GM23248 (cell line): ENCODE results near the gene RNF114.

Experiments
- EZH2 ChIP-seq: fragments of 200-600 bp; sonication (generic); IDR thresholded peaks from 2 replicates; pipeline ENCODE4 v1.6.1; 2018; ENCODE audit warnings: antibody characterized with exemption, mild to moderate bottlenecking; ENCODE audit not compliant: insufficient read depth, poor library complexity, severe bottlenecking
- EZH2phosphoT487 ChIP-seq: fragments of 200-600 bp; sonication (generic); IDR thresholded peaks from 2 replicates; pipeline ENCODE4 v1.6.1; 2018; ENCODE audit warnings: antibody characterized with exemption, moderate library complexity, mild to moderate bottlenecking, low read depth; ENCODE audit not compliant: insufficient read depth

DNA sequence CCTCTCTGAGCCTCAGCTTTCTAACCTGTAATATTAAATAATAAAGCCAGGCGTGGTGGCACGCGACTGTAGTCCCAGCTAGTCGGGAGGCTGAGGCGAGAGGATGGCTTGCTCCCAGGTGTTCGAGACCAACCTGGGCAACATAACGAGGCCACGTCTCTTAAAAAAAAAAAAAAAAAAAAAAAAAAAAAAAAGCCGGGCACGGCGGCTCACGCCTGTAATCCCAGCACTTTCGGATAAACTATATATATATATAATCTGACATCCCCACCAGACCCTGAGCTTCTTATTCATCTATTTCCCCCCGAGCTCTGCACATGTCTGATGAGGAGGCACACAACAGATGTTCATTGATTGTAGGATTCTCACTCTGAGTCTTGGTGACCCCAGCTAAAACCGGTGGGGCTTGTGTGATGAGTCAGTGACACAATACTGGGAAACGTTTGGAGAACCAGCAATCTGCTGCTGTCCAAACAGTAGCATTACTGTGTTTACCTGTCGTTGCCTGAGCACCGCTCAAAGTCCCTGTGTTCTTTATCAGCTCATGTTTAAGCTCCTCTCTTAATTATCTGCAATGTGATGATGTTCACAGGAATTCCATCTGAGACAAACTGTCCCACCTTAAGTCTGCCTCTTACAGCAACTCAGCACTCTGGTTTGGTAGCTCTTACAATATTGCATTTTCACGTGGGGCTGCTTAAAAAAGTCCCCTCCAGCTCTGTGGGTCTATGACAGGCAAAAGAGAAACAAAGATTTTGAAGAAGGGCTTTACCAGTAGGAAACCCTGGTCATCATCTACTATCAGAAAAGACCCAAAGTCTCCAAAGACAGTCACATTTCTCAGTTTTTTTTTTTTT lies 19.8 kb upstream of the RNF114 start:
- TF ChIP-seq EZH2phosphoT487 (no peak), EZH2 (no peak)
